ENCODE measurements around the gene SACM1L.
"Not testable (repeated sequence)": the region's sequence is repeated elsewhere in the genome, so short reads cannot be mapped to it uniquely, and the experiment has no call there.

SACM1L gene

GRCh38 chr3:45666757-45667431 lies 22.3 kb upstream of the SACM1L start:
- DNase-seq (ENCODE audit: low read depth, low spot score) = no peak

- no peak for DNase-seq (ENCODE audit: low read depth, low spot score)
Measured at GRCh38 chr3:45667569-45667934, 21.6 kb upstream of the SACM1L start.

GRCh38 chr3:45670436-45670835 lies 18.8 kb upstream of the SACM1L start:
- DNase-seq (ENCODE audit: low read depth, low spot score) = no peak

- no peak for DNase-seq (ENCODE audit: low read depth, low spot score)
Measured at GRCh38 chr3:45670991-45671390, 18.2 kb upstream of the SACM1L start.

- DNase-seq (ENCODE audit: low read depth, low spot score) = peak; percentile 76
Measured at GRCh38 chr3:45673273-45673672, 15.9 kb upstream of the SACM1L start.

- DNase-seq (ENCODE audit: low read depth, low spot score) = no peak
Measured at GRCh38 chr3:45676325-45677032, 12.7 kb upstream of the SACM1L start.

GRCh38 chr3:45677033-45677446 lies 12.2 kb upstream of the SACM1L start:
- DNase-seq (ENCODE audit: low read depth, low spot score) = no peak

- no peak for DNase-seq (ENCODE audit: low read depth, low spot score)
Measured at GRCh38 chr3:45677841-45678240, 11.4 kb upstream of the SACM1L start.

- DNase-seq (ENCODE audit: low read depth, low spot score) = peak; percentile 85
Measured at GRCh38 chr3:45679805-45680204, 9.4 kb upstream of the SACM1L start.

GRCh38 chr3:45681221-45681620 lies 8.0 kb upstream of the SACM1L start:
- no peak for DNase-seq (ENCODE audit: low read depth, low spot score)

- no peak for DNase-seq (ENCODE audit: low read depth, low spot score)
Measured at GRCh38 chr3:45681846-45682245, 7.3 kb upstream of the SACM1L start.

GRCh38 chr3:45682311-45682710 lies 6.9 kb upstream of the SACM1L start:
- DNase-seq (ENCODE audit: low read depth, low spot score) = no peak

- no peak for DNase-seq (ENCODE audit: low read depth, low spot score)
Measured at GRCh38 chr3:45682786-45683185, 6.4 kb upstream of the SACM1L start.

- no peak for DNase-seq (ENCODE audit: low read depth, low spot score)
Measured at GRCh38 chr3:45683417-45684326, 5.5 kb upstream of the SACM1L start.

- peak; percentile 68 for DNase-seq (ENCODE audit: low read depth, low spot score)
Measured at GRCh38 chr3:45684327-45684892, 4.8 kb upstream of the SACM1L start.

GRCh38 chr3:45685722-45686121 lies 3.5 kb upstream of the SACM1L start:
- DNase-seq (ENCODE audit: low read depth, low spot score) = not testable (repeated sequence)

- no peak for DNase-seq (ENCODE audit: low read depth, low spot score)
Measured at GRCh38 chr3:45686850-45687249, 2.3 kb upstream of the SACM1L start.

- no peak for DNase-seq (ENCODE audit: low read depth, low spot score)
Measured at GRCh38 chr3:45687828-45688193, 1.4 kb upstream of the SACM1L start.

GRCh38 chr3:45688194-45688881 lies 858 bp upstream of the SACM1L start:
- DNase-seq (ENCODE audit: low read depth, low spot score) = peak; percentile 84

- no peak for DNase-seq (ENCODE audit: low read depth, low spot score)
Measured at GRCh38 chr3:45689787-45690145, 570 bp downstream of the SACM1L start.

GRCh38 chr3:45690336-45691035 lies 1.3 kb downstream of the SACM1L start:
- DNase-seq (ENCODE audit: low read depth, low spot score) = no peak
